ENCODE results near the gene STC2. TPM values are rescaled to one million over a fixed set of nuclear protein-coding genes. Genes with fewer than 3 reads are reported as not detected.

STC2 gene
- total and polyA plus RNA-seq, 10 donors, result 0.80 to 71.6 (median 16.8) TPM

DNA sequence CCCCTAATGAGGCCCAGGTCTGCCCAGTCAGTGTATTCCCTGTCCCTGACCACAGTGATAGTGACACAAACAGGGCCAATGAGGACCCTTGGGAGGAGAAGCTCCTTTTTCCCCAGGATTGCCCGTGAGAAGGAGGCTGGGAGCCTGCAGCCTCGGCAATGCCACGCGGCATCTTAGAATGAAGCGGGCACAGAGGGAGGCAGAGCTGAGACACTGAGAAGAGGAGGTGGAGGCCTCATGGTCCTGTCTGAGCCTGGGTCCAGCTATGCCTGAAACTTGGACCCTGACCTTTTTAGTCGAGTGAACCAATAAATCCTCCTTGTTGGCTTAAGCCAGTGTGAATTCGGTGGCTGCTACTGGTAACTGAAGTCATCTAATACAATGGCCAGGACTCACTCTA lies 28.4 kb downstream of the STC2 start:
- no peak for DNase-seq
- Histone ChIP-seq H3K27me3 (replicated peaks in 1 of 7) (peaks cover 0 to 45% (median 3%) of the 10 kb centered on the region in 7 donors), H3K36me3 (no peaks in the 10 kb centered on the region), H3K27ac (peak overlapping the region in 5 of 8 donors; percentile 16 to 70 (median 56)), H3K4me3 (no peak overlapping the region), H3K9me3 (no peaks in the 10 kb centered on the region), H3K4me1 (peaks cover 0 to 6% (median 0%) of the 10 kb centered on the region in 6 donors)
- TF ChIP-seq POLR2A (IDR thresholded peaks at IDR 0.05), result no peak
- TF ChIP-seq, protein P1, sequence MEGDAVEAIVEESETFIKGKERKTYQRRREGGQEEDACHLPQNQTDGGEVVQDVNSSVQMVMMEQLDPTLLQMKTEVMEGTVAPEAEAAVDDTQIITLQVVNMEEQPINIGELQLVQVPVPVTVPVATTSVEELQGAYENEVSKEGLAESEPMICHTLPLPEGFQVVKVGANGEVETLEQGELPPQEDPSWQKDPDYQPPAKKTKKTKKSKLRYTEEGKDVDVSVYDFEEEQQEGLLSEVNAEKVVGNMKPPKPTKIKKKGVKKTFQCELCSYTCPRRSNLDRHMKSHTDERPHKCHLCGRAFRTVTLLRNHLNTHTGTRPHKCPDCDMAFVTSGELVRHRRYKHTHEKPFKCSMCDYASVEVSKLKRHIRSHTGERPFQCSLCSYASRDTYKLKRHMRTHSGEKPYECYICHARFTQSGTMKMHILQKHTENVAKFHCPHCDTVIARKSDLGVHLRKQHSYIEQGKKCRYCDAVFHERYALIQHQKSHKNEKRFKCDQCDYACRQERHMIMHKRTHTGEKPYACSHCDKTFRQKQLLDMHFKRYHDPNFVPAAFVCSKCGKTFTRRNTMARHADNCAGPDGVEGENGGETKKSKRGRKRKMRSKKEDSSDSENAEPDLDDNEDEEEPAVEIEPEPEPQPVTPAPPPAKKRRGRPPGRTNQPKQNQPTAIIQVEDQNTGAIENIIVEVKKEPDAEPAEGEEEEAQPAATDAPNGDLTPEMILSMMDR (IDR thresholded peaks at IDR 0.05 in 8 of 11, conservative IDR thresholded peaks at IDR 0.05 in 3 of 11), result no peak
- no peak for TF ChIP-seq POLR2AphosphoS5 (IDR thresholded peaks at IDR 0.05)
- WGBS, 5 donors, result 58 to 93% (median 91%) methylated on average over 2 to 7 of the region's 7 CpGs
- intact Hi-C loops (cut with DNase I; ENCODE audit: low total_unique reads), result loop anchor here (10.0 kb wide), 1 partner anchor 665 kb away; no protein-coding TSS in a partner anchor

DNA sequence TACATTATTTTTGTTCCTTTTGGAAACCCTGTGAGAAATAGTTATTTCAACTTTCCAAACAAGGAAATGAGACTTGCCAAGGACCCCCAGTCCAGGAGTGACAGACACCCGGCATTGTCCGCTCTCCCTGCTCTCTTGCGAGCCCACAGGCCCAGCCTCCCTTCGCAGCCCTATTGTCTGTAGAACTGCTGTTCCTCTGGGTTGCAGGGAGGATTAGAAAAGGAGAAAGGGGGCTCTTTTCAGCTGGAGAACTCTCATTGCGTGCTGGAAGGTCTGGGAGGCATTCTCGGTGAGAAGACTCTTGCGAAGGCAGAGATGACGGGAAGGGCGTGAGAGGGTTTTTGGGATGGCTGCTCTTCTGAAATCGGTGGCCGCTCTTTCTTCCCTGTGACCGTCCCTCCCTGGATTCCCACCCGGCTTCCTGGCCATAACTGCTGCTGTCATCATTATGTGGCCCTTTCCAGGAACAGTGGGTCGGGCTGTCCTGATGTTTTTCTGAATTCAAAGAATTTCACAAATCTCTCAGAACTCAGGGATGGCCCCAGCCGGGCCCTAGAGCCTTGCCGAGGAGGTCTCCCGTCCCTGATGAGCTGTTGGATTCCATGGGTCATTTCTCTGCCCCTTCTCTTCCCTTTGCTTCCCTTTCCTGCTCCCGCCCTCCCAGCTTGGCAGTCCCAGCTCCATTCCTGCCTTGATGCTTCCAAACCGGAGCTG lies 29.8 kb downstream of the STC2 start:
- H3K9me3 ChIP-seq, result no peaks in the 10 kb centered on the region
- intact Hi-C loops (cut with DNase I; ENCODE audit: low total_unique reads), result loop anchor here (10.0 kb wide), 1 partner anchor 666 kb away; no protein-coding TSS in a partner anchor
- no peak overlapping the region for H3K4me3 ChIP-seq
- H3K4me1 ChIP-seq, result peaks cover 7 to 20% (median 11%) of the 10 kb centered on the region in 6 donors
- TF ChIP-seq POLR2A (IDR thresholded peaks at IDR 0.05), result no peak
- TF ChIP-seq, protein P1 (IDR thresholded peaks at IDR 0.05 in 8 of 11, conservative IDR thresholded peaks at IDR 0.05 in 3 of 11), result no peak
- no peak for TF ChIP-seq POLR2AphosphoS5 (IDR thresholded peaks at IDR 0.05)
- no peaks in the 10 kb centered on the region for H3K36me3 ChIP-seq
- DNase-seq, result no peak
- peaks cover 0 to 47% (median 10%) of the 10 kb centered on the region in 7 donors for H3K27me3 ChIP-seq (replicated peaks in 1 of 7)
- H3K27ac ChIP-seq, result peak overlapping the region in 6 of 8 donors; percentile 27 to 70 (median 54)
- WGBS, 5 donors, result 55 to 66% (median 59%) methylated on average over 18 to 19 of the region's 19 CpGs

DNA sequence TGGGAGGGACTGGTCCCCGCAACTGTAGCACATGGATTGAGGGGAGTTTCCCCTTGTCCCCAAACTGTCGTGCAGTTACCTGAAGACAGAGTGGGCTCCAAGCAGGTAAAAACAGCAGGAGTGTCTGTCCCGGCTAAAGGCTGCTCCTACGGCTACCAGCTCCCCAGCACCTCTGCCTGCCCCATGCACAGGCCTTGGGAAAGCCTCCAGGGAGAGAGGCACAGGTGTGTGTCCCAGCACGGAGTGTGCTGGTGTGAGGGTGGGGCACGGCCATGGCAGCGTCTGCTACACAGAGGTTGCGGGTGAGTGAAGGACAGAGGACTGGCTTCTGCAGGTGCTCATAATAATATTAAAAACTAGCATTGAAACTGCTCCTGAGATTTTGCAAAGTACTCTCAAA lies 30.4 kb downstream of the STC2 start:
- Histone ChIP-seq H3K27ac (peak overlapping the region in 3 of 8 donors; percentile 53 to 70 (median 67)), H3K4me3 (no peak overlapping the region), H3K4me1 (peaks cover 7 to 20% (median 11%) of the 10 kb centered on the region in 6 donors), H3K9me3 (no peaks in the 10 kb centered on the region), H3K27me3 (replicated peaks in 1 of 7) (peaks cover 0 to 51% (median 10%) of the 10 kb centered on the region in 7 donors), H3K36me3 (no peaks in the 10 kb centered on the region)
- intact Hi-C loops (cut with DNase I; ENCODE audit: low total_unique reads), result loop anchor here (10.0 kb wide), 1 partner anchor 667 kb away; no protein-coding TSS in a partner anchor
- TF ChIP-seq POLR2A (IDR thresholded peaks at IDR 0.05), result no peak
- TF ChIP-seq, protein P1 (IDR thresholded peaks at IDR 0.05 in 8 of 11, conservative IDR thresholded peaks at IDR 0.05 in 3 of 11), result no peak
- TF ChIP-seq POLR2AphosphoS5 (IDR thresholded peaks at IDR 0.05), result no peak
- WGBS, 5 donors, result 74 to 88% (median 81%) methylated on average over 6 to 8 of the region's 8 CpGs
- DNase-seq, result no peak
